ENCODE measurements around the gene RNF224. TPM values are rescaled to one million over a fixed set of nuclear protein-coding genes. Genes with fewer than 3 reads are reported as not detected.
A peak's percentile ranks its signal among the peaks of the same experiment; 100 is the strongest.

RNF224 gene
- total and polyA plus RNA-seq, 2 of the 13 experiments (the other 11 are each of a cell fraction or from before 2014, with no cell fraction given): 0.09 TPM; not detected in 1

DNA sequence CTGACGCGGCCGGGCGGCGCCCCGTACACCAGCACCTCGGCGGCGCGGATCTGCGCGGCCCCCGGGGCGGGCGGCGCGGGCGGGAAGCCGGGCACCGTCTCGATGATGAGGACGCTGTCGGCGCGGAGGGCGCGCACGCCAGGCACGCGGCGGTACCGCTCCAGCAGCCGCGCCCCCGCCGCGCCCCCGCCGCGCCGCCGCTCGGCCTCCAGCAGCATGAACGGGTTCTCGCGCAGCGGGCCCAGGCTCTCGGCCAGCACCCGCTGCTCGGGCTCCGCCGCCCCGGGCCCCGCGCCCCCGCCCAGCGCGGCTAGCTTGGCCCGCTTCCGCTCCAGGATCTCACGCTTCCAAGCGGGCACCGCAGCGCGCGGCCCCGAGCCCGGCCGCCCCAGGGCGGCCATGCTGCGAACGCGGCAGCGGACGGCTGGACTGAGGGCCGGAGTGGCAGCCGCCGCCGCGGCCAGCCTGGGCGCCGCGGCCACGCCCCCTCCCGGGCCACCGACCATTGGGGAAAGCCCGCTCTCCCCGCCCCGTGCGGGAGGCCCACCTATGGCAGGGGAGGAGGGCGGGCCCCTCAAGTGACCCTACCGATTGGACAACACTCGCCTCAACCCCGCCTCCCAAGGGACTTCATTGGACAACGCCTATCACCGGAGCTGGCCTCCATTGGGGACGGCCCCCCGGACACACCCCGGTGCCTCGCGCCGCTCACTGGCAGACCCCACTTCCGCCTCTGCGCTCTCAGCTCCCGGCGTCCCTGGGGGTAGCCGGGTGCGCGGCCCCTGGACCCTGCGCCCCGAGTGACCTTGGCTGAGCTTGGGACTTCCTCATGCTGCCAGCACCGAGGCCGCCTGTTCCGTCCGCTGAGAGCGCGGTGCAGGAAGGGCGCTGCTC, 26.7 kb upstream of the RNF224 start, which contains the start of gene TPRN (continued):
- TF ChIP-seq SOX13 (IDR thresholded peaks at IDR 0.05) (no peak), SOX13 (CRISPR knock-in tag; conservative IDR thresholded peaks at IDR 0.05 in 1 of 2, IDR thresholded peaks at IDR 0.05 in 1 of 2) (peak in 1 of 2 experiments; percentile 63; a peak in 2 of 4 replicates), THAP11 (CRISPR knock-in tag; IDR thresholded peaks at IDR 0.05) (peak; percentile 88), XRCC5 (optimal IDR thresholded peaks at IDR 0.05; ENCODE audit: low read length) (peak; percentile 84), GATAD1 (CRISPR knock-in tag; IDR thresholded peaks at IDR 0.05) (peak; percentile 87), ZNF34 (CRISPR knock-in tag; IDR thresholded peaks at IDR 0.05; ENCODE audit: borderline replicate concordance) (0 out of 2 replicates have a peak, but pooled peaks have one; percentile 28), ZNF232 (CRISPR knock-in tag; IDR thresholded peaks at IDR 0.05; ENCODE audit: borderline replicate concordance) (no peak), ZSCAN29 (CRISPR knock-in tag; conservative IDR thresholded peaks at IDR 0.05) (0 out of 2 replicates have a peak, but pooled peaks have one; percentile 50), ZNF441 (CRISPR knock-in tag; IDR thresholded peaks at IDR 0.05; ENCODE audit: borderline replicate concordance) (peak; percentile 76; the same call in 1 of the 2 replicates), NAIF1 (CRISPR knock-in tag; IDR thresholded peaks at IDR 0.05; ENCODE audit: borderline replicate concordance) (no peak), TGIF2 (CRISPR knock-in tag; IDR thresholded peaks at IDR 0.05) (peak; percentile 43; the same call in 1 of the 2 replicates)
- TF ChIP-seq, protein P1, sequence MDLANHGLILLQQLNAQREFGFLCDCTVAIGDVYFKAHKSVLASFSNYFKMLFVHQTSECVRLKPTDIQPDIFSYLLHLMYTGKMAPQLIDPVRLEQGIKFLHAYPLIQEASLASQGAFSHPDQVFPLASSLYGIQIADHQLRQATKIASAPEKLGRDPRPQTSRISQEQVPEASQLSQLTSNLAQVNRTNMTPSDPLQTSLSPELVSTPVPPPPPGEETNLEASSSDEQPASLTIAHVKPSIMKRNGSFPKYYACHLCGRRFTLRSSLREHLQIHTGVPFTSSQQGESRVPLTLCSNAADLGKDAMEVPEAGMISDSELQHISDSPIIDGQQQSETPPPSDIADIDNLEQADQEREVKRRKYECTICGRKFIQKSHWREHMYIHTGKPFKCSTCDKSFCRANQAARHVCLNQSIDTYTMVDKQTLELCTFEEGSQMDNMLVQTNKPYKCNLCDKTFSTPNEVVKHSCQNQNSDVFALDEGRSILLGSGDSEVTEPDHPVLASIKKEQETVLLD (CRISPR knock-in tag; IDR thresholded peaks at IDR 0.05; ENCODE audit: low read depth): peak; percentile 91
- TF ChIP-seq, protein P2, sequence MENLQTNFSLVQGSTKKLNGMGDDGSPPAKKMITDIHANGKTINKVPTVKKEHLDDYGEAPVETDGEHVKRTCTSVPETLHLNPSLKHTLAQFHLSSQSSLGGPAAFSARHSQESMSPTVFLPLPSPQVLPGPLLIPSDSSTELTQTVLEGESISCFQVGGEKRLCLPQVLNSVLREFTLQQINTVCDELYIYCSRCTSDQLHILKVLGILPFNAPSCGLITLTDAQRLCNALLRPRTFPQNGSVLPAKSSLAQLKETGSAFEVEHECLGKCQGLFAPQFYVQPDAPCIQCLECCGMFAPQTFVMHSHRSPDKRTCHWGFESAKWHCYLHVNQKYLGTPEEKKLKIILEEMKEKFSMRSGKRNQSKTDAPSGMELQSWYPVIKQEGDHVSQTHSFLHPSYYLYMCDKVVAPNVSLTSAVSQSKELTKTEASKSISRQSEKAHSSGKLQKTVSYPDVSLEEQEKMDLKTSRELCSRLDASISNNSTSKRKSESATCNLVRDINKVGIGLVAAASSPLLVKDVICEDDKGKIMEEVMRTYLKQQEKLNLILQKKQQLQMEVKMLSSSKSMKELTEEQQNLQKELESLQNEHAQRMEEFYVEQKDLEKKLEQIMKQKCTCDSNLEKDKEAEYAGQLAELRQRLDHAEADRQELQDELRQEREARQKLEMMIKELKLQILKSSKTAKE (CRISPR knock-in tag; IDR thresholded peaks at IDR 0.05; ENCODE audit: borderline replicate concordance): peak; percentile 75; the same call in 1 of the 2 replicates
- TF ChIP-seq, protein P3, sequence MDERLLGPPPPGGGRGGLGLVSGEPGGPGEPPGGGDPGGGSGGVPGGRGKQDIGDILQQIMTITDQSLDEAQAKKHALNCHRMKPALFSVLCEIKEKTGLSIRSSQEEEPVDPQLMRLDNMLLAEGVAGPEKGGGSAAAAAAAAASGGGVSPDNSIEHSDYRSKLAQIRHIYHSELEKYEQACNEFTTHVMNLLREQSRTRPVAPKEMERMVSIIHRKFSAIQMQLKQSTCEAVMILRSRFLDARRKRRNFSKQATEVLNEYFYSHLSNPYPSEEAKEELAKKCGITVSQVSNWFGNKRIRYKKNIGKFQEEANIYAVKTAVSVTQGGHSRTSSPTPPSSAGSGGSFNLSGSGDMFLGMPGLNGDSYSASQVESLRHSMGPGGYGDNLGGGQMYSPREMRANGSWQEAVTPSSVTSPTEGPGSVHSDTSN (CRISPR knock-in tag; IDR thresholded peaks at IDR 0.05): 0 out of 2 replicates have a peak, but pooled peaks have one; percentile 38
- TF ChIP-seq, protein P4, sequence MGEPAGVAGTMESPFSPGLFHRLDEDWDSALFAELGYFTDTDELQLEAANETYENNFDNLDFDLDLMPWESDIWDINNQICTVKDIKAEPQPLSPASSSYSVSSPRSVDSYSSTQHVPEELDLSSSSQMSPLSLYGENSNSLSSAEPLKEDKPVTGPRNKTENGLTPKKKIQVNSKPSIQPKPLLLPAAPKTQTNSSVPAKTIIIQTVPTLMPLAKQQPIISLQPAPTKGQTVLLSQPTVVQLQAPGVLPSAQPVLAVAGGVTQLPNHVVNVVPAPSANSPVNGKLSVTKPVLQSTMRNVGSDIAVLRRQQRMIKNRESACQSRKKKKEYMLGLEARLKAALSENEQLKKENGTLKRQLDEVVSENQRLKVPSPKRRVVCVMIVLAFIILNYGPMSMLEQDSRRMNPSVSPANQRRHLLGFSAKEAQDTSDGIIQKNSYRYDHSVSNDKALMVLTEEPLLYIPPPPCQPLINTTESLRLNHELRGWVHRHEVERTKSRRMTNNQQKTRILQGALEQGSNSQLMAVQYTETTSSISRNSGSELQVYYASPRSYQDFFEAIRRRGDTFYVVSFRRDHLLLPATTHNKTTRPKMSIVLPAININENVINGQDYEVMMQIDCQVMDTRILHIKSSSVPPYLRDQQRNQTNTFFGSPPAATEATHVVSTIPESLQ (CRISPR knock-in tag; conservative IDR thresholded peaks at IDR 0.05): no peak
- TF ChIP-seq, protein P5, sequence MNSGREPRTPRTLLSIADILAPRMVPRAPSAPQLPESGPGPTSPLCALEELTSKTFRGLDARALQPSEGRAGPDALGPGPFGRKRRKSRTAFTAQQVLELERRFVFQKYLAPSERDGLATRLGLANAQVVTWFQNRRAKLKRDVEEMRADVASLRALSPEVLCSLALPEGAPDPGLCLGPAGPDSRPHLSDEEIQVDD (CRISPR knock-in tag; IDR thresholded peaks at IDR 0.05; ENCODE audit: borderline replicate concordance): no peak
- TF ChIP-seq, protein P6, sequence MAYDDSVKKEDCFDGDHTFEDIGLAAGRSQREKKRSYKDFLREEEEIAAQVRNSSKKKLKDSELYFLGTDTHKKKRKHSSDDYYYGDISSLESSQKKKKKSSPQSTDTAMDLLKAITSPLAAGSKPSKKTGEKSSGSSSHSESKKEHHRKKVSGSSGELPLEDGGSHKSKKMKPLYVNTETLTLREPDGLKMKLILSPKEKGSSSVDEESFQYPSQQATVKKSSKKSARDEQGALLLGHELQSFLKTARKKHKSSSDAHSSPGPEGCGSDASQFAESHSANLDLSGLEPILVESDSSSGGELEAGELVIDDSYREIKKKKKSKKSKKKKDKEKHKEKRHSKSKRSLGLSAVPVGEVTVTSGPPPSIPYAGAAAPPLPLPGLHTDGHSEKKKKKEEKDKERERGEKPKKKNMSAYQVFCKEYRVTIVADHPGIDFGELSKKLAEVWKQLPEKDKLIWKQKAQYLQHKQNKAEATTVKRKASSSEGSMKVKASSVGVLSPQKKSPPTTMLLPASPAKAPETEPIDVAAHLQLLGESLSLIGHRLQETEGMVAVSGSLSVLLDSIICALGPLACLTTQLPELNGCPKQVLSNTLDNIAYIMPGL (CRISPR knock-in tag; IDR thresholded peaks at IDR 0.05; ENCODE audit: borderline replicate concordance in 1 of 2, low read depth in 1 of 2): peak; percentile 40 to 69; a peak in 2 of 4 replicates
